Endothelial cell (in vitro differentiated cells): ENCODE results near the gene PRRX2. TPM values are rescaled to one million over a fixed set of nuclear protein-coding genes. Genes with fewer than 3 reads are reported as not detected.

Source experiments
- DNase-seq: peaks from one replicate; pipeline ENCODE4 v3.0.0; 2021; ENCODE audit warnings: low spot score
- H3K27ac Mint-ChIP-seq: one replicate; pipeline ENCODE4 v1.8.0; 2021; ENCODE audit warnings: mixed read lengths, inconsistent platforms; ENCODE audit not compliant: unreplicated experiment
- H3K27me3 Mint-ChIP-seq: one replicate; pipeline ENCODE4 v1.8.0; 2021; ENCODE audit warnings: mild to moderate bottlenecking, moderate library complexity, mixed read lengths, inconsistent platforms; ENCODE audit not compliant: unreplicated experiment
- H3K36me3 Mint-ChIP-seq: one replicate; pipeline ENCODE4 v1.8.0; 2021; ENCODE audit warnings: mild to moderate bottlenecking, low read depth, mixed read lengths, inconsistent platforms; ENCODE audit not compliant: unreplicated experiment
- H3K4me1 Mint-ChIP-seq: one replicate; pipeline ENCODE4 v1.8.0; 2021; ENCODE audit warnings: mild to moderate bottlenecking, mixed read lengths, inconsistent platforms; ENCODE audit not compliant: unreplicated experiment
- H3K4me3 Mint-ChIP-seq: one replicate; pipeline ENCODE4 v1.8.0; 2021; ENCODE audit warnings: mild to moderate bottlenecking, mixed read lengths, inconsistent platforms; ENCODE audit not compliant: unreplicated experiment
- H3K9me3 Mint-ChIP-seq: one replicate; pipeline ENCODE4 v1.8.0; 2021; ENCODE audit warnings: mixed read lengths, inconsistent platforms; ENCODE audit not compliant: unreplicated experiment
- CTCF ChIP-seq: fragments of 200-600 bp; sonication (generic); IDR thresholded peaks from one replicate; pipeline ENCODE4 v1.5.0; 2021; ENCODE audit warnings: antibody characterized with exemption; ENCODE audit not compliant: unreplicated experiment
- total RNA-seq: library from RNA; stranded (reverse); fragmentation: NEBNext Ultra II Directional; extraction: Animal tissue kit (Norgen Biotek cat#: 25700); gene quantifications from one replicate; pipeline ENCODE4 v1.2.1, GENCODE V29; 2021; ENCODE audit not compliant: unreplicated experiment

Gene PRRX2
- total RNA-seq, 1 donor from 2014 or later: 0.21 TPM

GRCh38 chr9:129686736-129687135 lies 21.3 kb downstream of the PRRX2 start:
- Mint-ChIP-seq H3K9me3 (no peaks in the 10 kb centered on the region), H3K36me3 (no peaks in the 10 kb centered on the region), H3K4me3 (no peak overlapping the region), H3K4me1 (no peaks in the 10 kb centered on the region), H3K27me3 (peaks cover 4% of the 10 kb centered on the region), H3K27ac (no peak overlapping the region)
- no peak for TF ChIP-seq CTCF
- DNase-seq: no peak

GRCh38 chr9:129687391-129687790 lies 21.9 kb downstream of the PRRX2 start:
- no peak for TF ChIP-seq CTCF
- Mint-ChIP-seq H3K4me1 (no peaks in the 10 kb centered on the region), H3K27ac (no peak overlapping the region), H3K9me3 (no peaks in the 10 kb centered on the region), H3K27me3 (peaks cover 4% of the 10 kb centered on the region), H3K4me3 (no peak overlapping the region), H3K36me3 (no peaks in the 10 kb centered on the region)
- DNase-seq: no peak

- no peak for TF ChIP-seq CTCF
- H3K9me3 Mint-ChIP-seq: no peaks in the 10 kb centered on the region
These were observed 23.0 kb downstream of the PRRX2 start for GRCh38 chr9:129688285-129689043.

GRCh38 chr9:129692534-129692933 lies 27.1 kb downstream of the PRRX2 start:
- H3K4me1 Mint-ChIP-seq: peaks cover 3% of the 10 kb centered on the region
- H3K27me3 Mint-ChIP-seq: peaks cover 3% of the 10 kb centered on the region
- H3K27ac Mint-ChIP-seq: no peak overlapping the region
- H3K9me3 Mint-ChIP-seq: no peaks in the 10 kb centered on the region
- H3K36me3 Mint-ChIP-seq: no peaks in the 10 kb centered on the region
- no peak for TF ChIP-seq CTCF
- no peak overlapping the region for H3K4me3 Mint-ChIP-seq
- DNase-seq: no peak

More at GRCh38 chr9:129688285-129689043, 23.0 kb downstream of the PRRX2 start:
- Mint-ChIP-seq H3K4me3 (no peak overlapping the region), H3K4me1 (no peaks in the 10 kb centered on the region), H3K27me3 (peaks cover 4% of the 10 kb centered on the region), H3K36me3 (no peaks in the 10 kb centered on the region), H3K27ac (no peak overlapping the region)
- no peak for DNase-seq

GRCh38 chr9:129693741-129694140 lies 28.3 kb downstream of the PRRX2 start:
- no peaks in the 10 kb centered on the region for H3K9me3 Mint-ChIP-seq

More at GRCh38 chr9:129693741-129694140, 28.3 kb downstream of the PRRX2 start:
- Mint-ChIP-seq H3K4me1 (peaks cover 3% of the 10 kb centered on the region), H3K27me3 (peaks cover 5% of the 10 kb centered on the region), H3K27ac (no peak overlapping the region), H3K36me3 (no peaks in the 10 kb centered on the region), H3K4me3 (no peak overlapping the region)
- no peak for TF ChIP-seq CTCF
- no peak for DNase-seq
